Measurements from ENCODE around the gene NOS1.

DNA sequence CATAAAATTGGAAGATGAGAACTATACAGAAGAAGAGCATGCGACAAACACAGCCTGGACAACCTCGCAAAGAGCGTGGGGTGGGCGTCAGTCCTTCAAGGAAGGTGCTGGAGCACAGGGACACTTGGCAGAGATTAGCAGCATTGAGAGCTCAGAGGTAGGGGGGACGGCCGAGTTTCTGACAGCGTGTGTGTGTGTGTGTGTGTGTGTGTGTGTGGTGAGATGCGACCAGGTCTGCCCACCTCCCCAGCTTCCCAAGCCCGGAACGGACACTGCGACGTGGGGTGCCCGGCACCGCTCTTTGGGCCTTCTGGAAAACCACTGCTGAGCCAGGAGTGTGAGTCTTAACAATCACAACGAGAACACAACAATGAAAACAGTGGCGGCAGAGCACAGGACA is 153.2 kb downstream of the NOS1 start:
- no peak for TF ChIP-seq POLR2A (IDR thresholded peaks at IDR 0.05)
- TF ChIP-seq POLR2AphosphoS5 (IDR thresholded peaks at IDR 0.05) = no peak
- no peak for TF ChIP-seq CTCF (IDR thresholded peaks at IDR 0.05)
- no peak for TF ChIP-seq EP300 (IDR thresholded peaks at IDR 0.05; ENCODE audit: low read depth)

All from transverse colon (tissue), 4 donors.